ENCODE measurements around the gene CUX1. TPM values are rescaled to one million over a fixed set of nuclear protein-coding genes. Genes with fewer than 3 reads are reported as not detected.
A peak's percentile ranks its signal among the peaks of the same experiment; 100 is the strongest.

Gene CUX1
- total RNA-seq, 8 experiments from 2014 or later: 9.2 to 52.7 (median 24.2) TPM

DNA sequence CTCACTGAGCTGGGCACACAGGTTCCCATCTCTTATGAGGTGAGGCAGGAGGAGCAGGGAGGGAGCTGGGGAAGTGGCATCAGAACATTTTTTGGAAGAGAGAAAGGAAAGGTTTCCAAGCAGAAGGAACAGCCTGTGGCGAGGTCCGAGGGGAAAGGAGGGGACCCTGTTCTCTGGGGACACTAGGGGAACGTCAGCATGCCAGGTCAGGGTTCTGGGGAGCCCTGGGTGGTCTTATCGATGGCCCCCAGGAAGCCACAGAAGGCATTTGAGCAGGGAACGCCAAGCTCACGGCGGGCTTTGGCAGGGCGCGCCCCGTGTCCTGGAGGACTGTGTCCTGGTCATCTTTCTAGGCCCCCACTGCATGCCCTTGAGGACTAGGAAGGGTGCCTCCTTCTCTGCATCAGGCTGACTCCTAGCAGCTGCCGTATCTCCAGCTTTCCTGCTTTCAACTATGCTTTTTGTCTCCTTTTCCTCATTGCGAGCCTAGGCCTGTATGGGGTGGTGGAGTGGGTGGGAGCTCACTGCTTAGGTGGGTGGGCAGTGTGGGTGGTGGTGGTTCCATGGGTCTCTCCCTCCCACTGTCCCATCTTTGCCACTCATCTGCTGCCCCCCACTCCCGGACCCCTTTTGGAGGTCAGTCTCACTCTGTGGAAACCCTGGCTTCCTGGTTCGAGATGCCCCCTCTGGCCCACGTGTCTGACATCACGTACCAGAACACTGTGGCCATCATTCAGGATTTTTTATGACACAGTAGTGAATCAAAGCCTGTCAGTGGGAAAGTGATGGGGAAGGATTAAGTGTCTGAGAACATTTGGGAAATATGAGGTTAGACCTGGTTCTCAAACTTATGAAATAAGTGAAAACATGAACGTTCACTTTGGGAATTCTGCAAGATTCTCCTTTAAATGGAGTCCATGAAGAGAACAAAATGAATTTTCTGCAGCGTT is 89.1 kb downstream of the CUX1 start:
- Histone ChIP-seq H3K4me1 (replicated peaks in 1 of 2) (peaks cover 0 to 1% of the 10 kb centered on the region in 2 donors), H3K4me3 (no peak overlapping the region), H3K27ac (no peak overlapping the region)
- in situ Hi-C loops (cut with MboI; ENCODE audit: low pct_unique_long_range_greater_than_20kb in 2 of 9, low sequenced_read_pairs in 9 of 9, unreplicated experiment in 9 of 9): no loop called here
- no peak for ATAC-seq (replicated peaks in 6 of 8)
- 86 to 100% (median 96%) methylated on average over 1 to 6 of the region's 18 CpGs; no CpG with 5 or more reads in 1 of the 10 experiments for WGBS, 10 experiments

DNA sequence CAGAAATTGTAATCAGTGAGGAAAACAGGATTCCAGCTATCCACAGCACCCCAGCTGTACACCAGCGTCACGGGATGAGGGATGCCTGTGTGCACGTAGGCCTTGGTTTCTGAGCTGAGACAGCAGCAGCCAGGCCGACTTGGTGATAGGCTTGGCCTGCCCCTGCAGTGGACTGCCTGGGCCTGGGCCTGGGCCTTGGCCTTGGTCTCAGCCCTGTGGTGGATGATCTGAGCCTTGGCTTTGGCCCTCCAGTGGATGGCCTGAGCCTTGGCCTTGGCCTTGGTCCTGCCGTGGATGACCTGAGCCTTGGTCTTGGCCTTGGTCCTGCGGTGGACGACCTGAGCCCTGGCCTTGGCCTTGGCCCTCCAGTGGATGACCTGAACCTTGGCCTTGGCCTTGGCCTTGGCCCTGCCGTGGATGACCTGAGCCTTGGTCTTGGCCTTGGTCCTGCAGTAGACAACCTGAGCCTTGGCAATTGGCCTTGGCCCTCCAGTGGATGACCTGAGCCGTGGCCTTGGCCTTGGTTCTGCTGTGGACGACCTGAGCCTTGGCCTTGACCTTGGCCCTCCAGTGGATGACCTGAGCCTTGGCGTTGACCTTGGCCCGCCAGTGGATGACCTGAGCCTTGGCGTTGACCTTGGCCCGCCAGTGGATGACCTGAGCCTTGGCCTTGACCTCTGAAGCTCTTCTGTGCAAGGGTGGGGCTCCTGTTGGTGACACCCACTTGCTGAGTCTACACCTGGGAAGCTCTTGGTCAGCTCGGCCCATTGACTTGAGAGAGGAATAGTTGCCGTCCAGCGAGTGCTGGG is 93.8 kb downstream of the CUX1 start:
- no peak for ATAC-seq (replicated peaks in 6 of 8)
- peaks cover 12 to 15% of the 10 kb centered on the region in 2 donors for H3K4me1 ChIP-seq (replicated peaks in 1 of 2)
- H3K27ac ChIP-seq: peak overlapping the region in 1 of 2 donors; percentile 51
- in situ Hi-C loops (cut with MboI; ENCODE audit: low pct_unique_long_range_greater_than_20kb in 2 of 9, low sequenced_read_pairs in 9 of 9, unreplicated experiment in 9 of 9): no loop called here
- whole genome bisulfite sequencing, 10 experiments: 60 to 100% (median 94%) methylated on average over 1 to 4 of the region's 17 CpGs; no CpG with 5 or more reads in 1 of the 10 experiments
- no peak overlapping the region for H3K4me3 ChIP-seq

DNA sequence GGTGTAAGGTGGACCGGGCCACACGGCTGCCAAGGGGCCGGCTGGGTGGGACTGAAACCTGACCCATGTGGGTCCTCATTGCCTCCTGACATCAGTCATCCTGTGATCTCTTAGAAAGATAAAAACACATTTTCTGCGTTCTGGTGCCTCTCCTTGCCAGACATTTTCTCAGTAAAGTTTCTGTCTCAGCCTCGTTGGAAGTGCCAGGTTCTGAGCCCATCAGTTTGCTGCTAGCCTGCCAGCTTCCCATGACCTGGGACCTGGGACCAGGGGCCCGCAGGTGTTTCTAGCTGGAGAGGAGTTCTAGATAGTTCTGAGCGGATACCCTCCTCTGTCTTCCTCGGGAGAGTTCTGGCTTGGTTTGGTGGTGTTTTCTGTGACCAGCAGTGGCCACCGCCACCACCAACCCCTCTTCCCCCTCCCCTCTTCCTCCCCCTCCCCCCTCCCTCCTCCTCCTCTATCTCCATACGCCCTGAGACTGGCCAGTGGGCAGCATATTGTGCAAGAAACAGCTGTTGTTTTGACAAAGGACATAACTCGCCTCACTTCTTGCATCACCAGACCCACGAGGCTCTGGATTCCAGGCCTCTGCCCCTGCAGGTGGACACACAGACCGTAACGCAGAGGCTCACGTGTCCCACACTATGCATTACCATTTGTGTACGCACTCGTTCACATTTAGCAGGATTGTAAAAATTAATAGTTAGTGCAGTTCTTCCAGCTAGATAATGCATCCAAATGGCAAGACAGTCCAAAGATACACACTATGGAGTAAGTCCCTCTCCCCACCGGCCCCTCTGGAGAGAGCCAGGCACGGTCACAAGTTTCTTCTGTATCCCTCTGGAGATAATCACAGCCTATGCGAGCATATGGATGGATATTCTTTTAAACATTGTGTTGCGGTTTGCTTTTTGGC is 94.6 kb downstream of the CUX1 start:
- H3K4me1 ChIP-seq (replicated peaks in 1 of 2): peaks cover 12 to 15% of the 10 kb centered on the region in 2 donors
- peak in 7 of 8 experiments; percentile 44 to 93 (median 87) for ATAC-seq (replicated peaks in 6 of 8)
- no peak overlapping the region for H3K4me3 ChIP-seq
- in situ Hi-C loops (cut with MboI; ENCODE audit: low pct_unique_long_range_greater_than_20kb in 2 of 9, low sequenced_read_pairs in 9 of 9, unreplicated experiment in 9 of 9): no loop called here
- peak overlapping the region in 1 of 2 donors; percentile 51 for H3K27ac ChIP-seq
- 75 to 100% (median 82%) methylated on average over 1 to 13 of the region's 21 CpGs; no CpG with 5 or more reads in 3 of the 10 experiments for WGBS, 10 experiments

DNA sequence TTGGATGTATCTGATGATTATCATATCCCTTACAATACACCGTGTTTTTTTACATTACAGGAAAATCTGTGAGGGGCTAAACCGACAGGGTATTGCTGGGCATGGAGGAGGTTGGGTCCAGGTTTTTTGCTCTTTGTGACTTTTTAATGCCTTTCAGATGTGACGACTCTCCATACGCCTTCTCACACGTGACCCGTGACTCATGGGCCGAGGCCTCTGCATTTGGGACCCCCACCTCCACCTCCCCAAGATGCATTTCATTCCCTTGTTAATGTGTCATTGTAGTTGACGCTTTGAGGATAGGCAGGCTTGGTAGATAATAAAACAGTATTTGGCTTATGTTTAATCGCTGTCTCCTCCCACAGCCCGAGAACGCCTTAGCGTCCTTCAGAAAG is 95.3 kb downstream of the CUX1 start:
- H3K4me3 ChIP-seq: no peak overlapping the region
- peaks cover 12 to 15% of the 10 kb centered on the region in 2 donors for H3K4me1 ChIP-seq (replicated peaks in 1 of 2)
- ATAC-seq (replicated peaks in 6 of 8): peak in 5 of 8 experiments; percentile 13 to 67 (median 27)
- no peak overlapping the region for H3K27ac ChIP-seq
- in situ Hi-C loops (cut with MboI; ENCODE audit: low pct_unique_long_range_greater_than_20kb in 2 of 9, low sequenced_read_pairs in 9 of 9, unreplicated experiment in 9 of 9): no loop called here
- WGBS, 10 experiments: 0 to 90% (median 74%) methylated on average over 1 to 11 of the region's 12 CpGs; no CpG with 5 or more reads in 2 of the 10 experiments

DNA sequence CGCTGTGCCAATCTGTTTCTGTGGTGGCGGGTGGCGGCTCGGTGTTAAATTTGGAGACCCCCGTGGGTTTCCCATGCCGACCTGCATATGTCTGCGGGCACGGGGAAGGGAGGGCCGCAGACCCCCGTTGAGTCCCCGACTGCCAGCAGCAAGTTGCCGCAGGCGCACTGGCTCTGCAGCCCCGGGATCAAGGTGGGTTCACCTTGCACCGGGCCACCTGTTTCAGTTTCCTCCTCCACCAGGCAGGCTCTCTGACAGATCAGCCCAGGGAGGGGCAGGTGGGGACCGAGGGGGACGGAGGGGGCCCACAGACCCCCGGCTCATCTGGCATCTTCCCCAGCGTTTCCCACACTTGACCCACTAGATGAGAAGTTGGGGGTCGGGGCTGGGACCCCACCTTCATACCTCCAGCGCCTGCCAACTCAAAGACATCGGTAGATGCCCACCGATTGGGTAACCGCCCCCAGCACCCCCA is 95.9 kb downstream of the CUX1 start:
- no peak overlapping the region for H3K27ac ChIP-seq

DNA sequence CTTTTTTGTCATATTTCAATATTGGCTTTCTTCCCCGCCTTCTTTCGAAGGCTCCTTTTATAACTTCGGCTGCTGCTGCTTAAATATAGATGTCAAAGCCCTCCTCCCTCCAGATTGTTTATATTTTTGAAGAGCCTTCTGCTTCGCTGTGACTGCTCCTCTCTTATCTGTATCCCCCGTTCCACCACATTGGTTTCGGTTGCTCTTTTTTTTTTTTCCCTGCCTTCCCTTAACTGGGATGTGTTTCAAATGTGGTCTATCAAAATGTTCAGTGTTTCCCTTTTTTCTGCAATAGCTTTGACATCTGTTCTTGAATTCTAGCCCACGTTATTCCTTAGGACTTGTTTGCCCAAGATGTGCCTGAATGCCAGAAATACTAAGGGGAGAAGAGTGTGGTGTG is 96.4 kb downstream of the CUX1 start:
- in situ Hi-C loops (cut with MboI; ENCODE audit: low pct_unique_long_range_greater_than_20kb in 2 of 9, low sequenced_read_pairs in 9 of 9, unreplicated experiment in 9 of 9): no loop called here
- H3K27ac ChIP-seq: no peak overlapping the region
- WGBS, 10 experiments: 60 to 100% (median 93%) methylated on average over 1 to 7 of the region's 7 CpGs; no CpG with 5 or more reads in 1 of the 10 experiments
- peaks cover 12 to 15% of the 10 kb centered on the region in 2 donors for H3K4me1 ChIP-seq (replicated peaks in 1 of 2)
- no peak for ATAC-seq (replicated peaks in 6 of 8)
- H3K4me3 ChIP-seq: no peak overlapping the region

More for the DNA sequence above, 95.9 kb downstream of the CUX1 start:
- WGBS, 10 experiments: 81 to 100% (median 96%) methylated on average over 1 to 8 of the region's 24 CpGs; no CpG with 5 or more reads in 7 of the 10 experiments
- no peak for ATAC-seq (replicated peaks in 6 of 8)
- in situ Hi-C loops (cut with MboI; ENCODE audit: low pct_unique_long_range_greater_than_20kb in 2 of 9, low sequenced_read_pairs in 9 of 9, unreplicated experiment in 9 of 9): no loop called here
- H3K4me1 ChIP-seq (replicated peaks in 1 of 2): peaks cover 12 to 15% of the 10 kb centered on the region in 2 donors
- no peak overlapping the region for H3K4me3 ChIP-seq

DNA sequence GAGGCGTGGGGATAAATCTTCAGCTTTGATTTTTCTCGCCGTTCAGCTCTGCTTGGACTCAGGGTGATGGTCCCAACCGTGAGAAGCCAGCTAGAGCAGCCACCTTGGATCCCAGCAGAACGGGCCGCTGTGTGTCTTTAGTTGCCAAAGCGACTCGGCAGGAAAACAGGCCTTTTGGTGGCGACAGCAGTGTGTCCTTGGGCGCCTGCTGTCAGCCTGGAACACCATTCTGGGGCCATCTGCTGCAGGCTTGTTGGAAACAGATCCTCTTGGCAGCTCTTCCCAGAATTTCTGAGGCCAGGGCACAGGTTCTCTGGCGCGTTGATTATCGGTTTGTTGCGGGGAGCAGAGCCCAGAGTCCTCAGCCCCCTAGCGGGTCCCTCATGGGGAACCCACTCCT is 97.6 kb downstream of the CUX1 start:
- H3K27ac ChIP-seq: no peak overlapping the region
- WGBS, 10 experiments: 80 to 100% (median 100%) methylated on average over 2 to 7 of the region's 15 CpGs; no CpG with 5 or more reads in 5 of the 10 experiments
- in situ Hi-C loops (cut with MboI; ENCODE audit: low pct_unique_long_range_greater_than_20kb in 2 of 9, low sequenced_read_pairs in 9 of 9, unreplicated experiment in 9 of 9): no loop called here
- H3K4me1 ChIP-seq (replicated peaks in 1 of 2): peaks cover 12 to 15% of the 10 kb centered on the region in 2 donors
- no peak for ATAC-seq (replicated peaks in 6 of 8)
- H3K4me3 ChIP-seq: no peak overlapping the region

DNA sequence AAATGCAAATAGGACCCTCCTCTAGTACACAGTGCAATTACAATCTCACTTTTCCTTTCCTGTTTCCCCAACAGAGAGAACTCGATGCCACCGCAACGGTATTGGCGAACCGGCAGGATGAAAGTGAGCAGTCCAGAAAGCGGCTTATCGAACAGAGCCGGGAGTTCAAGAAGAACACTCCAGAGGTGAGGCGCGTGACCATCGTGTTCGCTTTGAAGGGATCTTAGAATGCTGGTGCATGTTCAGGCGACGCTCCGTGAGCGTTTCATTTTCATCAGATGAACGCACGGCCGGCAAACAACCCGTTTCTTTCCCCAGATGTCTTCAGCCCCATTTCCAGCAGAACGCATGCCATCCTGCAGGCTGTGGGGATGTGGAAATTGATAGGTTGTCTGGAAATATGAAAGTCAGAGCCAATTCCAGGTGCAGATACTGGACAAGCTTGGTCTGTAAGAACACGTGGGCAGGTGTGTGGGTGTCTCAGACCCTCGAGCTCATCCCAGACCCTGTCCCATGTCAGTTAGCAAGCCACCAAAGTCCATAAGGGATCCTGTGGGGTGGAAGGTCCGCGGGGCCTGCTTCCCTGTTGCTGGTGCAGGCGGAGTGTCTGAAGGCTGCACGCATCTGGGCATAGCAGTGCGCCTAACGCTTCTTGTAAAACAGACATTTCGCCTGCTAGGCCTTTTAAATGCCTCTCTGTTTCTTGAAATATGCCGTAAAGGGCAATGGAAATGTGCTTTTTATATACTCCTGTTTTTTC is 98.8 kb downstream of the CUX1 start:
- in situ Hi-C loops (cut with MboI; ENCODE audit: low pct_unique_long_range_greater_than_20kb in 2 of 9, low sequenced_read_pairs in 9 of 9, unreplicated experiment in 9 of 9): no loop called here
- H3K27ac ChIP-seq: no peak overlapping the region
- H3K4me1 ChIP-seq (replicated peaks in 1 of 2): peaks cover 12 to 15% of the 10 kb centered on the region in 2 donors
- 76 to 98% (median 91%) methylated on average over 4 to 20 of the region's 31 CpGs; no CpG with 5 or more reads in 2 of the 10 experiments for WGBS, 10 experiments
- no peak overlapping the region for H3K4me3 ChIP-seq
- no peak for ATAC-seq (replicated peaks in 6 of 8)

DNA sequence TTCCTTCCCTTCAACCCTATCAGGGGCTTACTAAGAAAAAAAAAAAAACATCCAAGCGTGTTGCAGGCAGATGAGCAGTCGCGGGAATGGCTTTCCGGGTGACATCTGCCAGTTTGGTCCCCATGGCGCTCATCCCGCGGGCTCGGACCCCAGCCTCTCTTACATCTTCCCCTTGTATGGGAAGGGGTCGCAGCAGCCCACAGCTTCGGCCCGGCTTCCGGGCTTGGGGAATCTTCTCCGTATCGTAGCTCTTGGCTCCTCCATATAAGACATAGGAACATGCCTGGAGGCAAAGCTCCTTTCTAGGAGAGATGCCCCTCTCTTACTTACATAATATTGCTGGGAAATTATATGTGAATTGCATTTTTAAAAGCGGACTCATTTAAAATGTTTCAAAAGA is 99.5 kb downstream of the CUX1 start:
- in situ Hi-C loops (cut with MboI; ENCODE audit: low pct_unique_long_range_greater_than_20kb in 2 of 9, low sequenced_read_pairs in 9 of 9, unreplicated experiment in 9 of 9): no loop called here
- Histone ChIP-seq H3K4me1 (replicated peaks in 1 of 2) (peaks cover 9 to 11% of the 10 kb centered on the region in 2 donors), H3K27ac (no peak overlapping the region), H3K4me3 (no peak overlapping the region)
- ATAC-seq (replicated peaks in 6 of 8): no peak
- WGBS, 10 experiments: 60 to 100% (median 91%) methylated on average over 1 to 9 of the region's 15 CpGs; no CpG with 5 or more reads in 2 of the 10 experiments

DNA sequence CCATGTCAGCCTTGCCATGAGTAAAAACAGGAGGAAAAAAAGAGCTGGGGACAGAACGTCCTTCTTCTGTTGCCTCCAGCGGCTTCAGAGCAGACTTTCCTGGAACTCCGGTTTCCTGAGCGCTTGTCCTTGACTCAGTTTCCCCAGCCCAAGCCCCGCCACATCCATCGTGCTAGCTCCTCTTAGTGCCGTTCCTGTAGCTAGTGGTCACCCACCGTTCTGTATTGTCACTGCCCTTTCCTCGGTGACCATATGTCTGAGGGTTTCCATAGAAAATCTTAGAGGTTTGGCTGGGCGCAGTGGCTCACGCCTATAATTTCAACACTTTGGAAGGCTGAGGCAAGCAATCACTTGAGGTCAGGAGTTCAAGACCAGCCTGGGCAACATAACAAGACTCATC is 100.1 kb downstream of the CUX1 start:
- in situ Hi-C loops (cut with MboI; ENCODE audit: low pct_unique_long_range_greater_than_20kb in 2 of 9, low sequenced_read_pairs in 9 of 9, unreplicated experiment in 9 of 9): no loop called here
- H3K4me1 ChIP-seq (replicated peaks in 1 of 2): peaks cover 3 to 4% of the 10 kb centered on the region in 2 donors
- no peak overlapping the region for H3K4me3 ChIP-seq
- WGBS, 10 experiments: 80 to 100% (median 90%) methylated on average over 1 to 10 of the region's 11 CpGs
- H3K27ac ChIP-seq: no peak overlapping the region
- no peak for ATAC-seq (replicated peaks in 6 of 8)

DNA sequence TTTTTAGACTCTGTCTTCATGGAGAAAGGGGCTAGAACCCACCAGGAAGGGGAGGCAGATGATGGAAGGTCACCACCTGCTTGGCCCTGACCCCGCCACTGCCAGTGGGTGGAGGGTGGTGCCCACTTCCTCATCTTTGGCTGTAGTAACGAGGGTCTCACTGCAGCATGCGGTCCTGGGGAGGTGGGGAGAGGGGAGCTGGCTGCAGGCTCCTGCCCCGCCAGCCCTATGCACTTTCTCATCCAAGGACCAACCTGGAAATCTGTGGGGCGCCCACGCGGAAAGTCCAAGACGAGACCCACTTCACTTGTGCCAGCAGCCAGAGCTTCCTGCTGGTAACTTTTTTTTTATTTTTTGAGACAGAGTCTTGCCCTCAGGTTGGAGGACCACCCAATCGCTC is 101.0 kb downstream of the CUX1 start:
- in situ Hi-C loops (cut with MboI; ENCODE audit: low pct_unique_long_range_greater_than_20kb in 2 of 9, low sequenced_read_pairs in 9 of 9, unreplicated experiment in 9 of 9): no loop called here
- no peak overlapping the region for H3K4me3 ChIP-seq
- H3K27ac ChIP-seq: no peak overlapping the region
- ATAC-seq (replicated peaks in 6 of 8): no peak
- no peaks in the 10 kb centered on the region for H3K4me1 ChIP-seq (replicated peaks in 1 of 2)
- whole genome bisulfite sequencing, 10 experiments: 80 to 100% (median 100%) methylated on average over 1 to 8 of the region's 9 CpGs; no CpG with 5 or more reads in 3 of the 10 experiments

Measured in motor neuron (in vitro differentiated cells).